HG03025 (cell line): ENCODE results near the gene SPSB1.

ENCODE experiments used
- ATAC-seq: cut with Tn5 transposase; IDR thresholded peaks from one replicate; pipeline ENCODE4 v1.9.1; 2021; ENCODE audit warnings: mild to moderate bottlenecking, moderate library complexity; ENCODE audit not compliant: unreplicated experiment, low FRiP score

The SPSB1 gene

GRCh38 chr1:9413071-9413876 is 120.6 kb downstream of the SPSB1 start:
- ATAC-seq = peak; percentile 68

DNA sequence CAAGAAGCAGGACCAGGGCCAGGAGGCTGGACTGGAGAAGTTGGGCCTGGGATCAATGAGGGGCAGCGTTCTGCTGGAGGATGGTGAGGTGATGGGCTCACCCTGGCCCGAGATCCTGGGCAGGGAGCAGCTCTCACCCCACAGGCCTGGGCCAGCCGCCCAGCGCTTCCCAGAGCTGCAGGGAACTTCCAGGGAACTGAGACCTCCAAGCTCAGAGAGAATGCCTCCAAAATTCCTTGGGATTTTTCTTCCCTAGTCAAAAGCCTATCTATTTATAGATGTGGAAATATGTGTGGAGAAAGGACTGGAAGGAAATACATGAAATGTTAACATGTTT is 121.2 kb downstream of the SPSB1 start:
- ATAC-seq = no peak

DNA sequence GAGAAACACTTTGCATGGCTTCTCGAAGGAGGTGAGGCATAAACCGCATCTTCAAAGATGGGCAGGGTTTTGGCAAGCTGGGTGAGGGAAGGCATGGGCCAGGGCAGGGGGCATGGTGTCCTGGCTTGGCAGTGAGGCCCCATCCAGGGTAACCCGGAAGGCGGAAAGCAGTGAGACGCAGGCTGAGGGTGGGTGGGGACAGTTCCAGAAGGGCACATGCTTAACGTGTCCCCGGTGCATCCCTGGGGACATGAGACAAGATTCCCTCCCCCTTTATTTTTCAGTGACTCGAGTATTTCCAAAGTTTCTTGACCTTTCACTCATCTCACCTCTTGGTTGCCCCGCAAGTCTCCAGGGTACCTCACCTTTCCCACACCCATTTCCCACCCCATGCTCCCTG is 123.8 kb downstream of the SPSB1 start:
- ATAC-seq = no peak

GRCh38 chr1:9416918-9417500 is 124.3 kb downstream of the SPSB1 start:
- no peak for ATAC-seq

DNA sequence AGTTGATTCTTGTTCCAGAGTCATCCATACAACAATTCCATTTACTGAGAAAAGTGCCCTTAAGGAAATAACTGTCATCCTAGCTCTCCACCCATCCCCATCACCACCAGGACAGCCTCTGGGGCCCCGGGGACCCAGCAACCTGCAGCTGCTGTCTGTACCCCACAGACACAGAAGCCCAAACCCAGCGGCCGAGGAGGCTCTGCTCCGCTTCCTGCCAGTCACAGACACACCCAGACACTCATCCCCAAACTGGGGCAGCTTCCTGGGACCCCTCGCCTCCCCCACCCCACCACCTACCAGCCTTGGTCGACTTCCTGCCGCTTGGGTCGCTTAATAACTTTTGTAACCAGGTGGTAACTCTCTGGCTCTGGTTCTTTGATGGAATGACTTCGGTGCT is 125.0 kb downstream of the SPSB1 start:
- ATAC-seq = no peak

DNA sequence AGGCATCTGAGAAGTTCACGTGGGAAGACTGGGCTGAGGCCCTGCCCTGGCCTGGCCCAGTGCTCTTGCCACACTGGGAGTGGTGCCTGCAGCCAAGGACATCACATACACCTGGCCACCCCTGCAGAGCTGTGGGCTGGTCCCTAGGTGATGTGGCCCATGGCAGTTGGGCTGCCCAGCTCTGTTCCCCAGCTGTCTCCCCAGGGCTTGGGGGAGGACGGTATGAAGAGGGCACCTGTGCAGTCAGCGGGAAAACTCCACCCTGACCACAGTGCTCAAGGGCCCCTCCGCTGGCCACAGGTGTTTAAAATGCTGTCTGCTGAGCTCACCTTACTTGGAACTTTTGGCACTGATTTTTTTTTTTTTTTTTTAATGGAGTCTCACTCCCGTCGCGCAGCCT is 126.2 kb downstream of the SPSB1 start:
- ATAC-seq = no peak
